GM12878 (cell line): Measurements from ENCODE around the gene TIMM17A. TPM values are rescaled to one million over a fixed set of nuclear protein-coding genes. Genes with fewer than 3 reads are reported as not detected.

Source experiments
- ATAC-seq: fragments of 200-7000 bp; cut with Tn5 transposase; 3 replicates; pipeline ENCODE4 v1.9.1; 2020; ENCODE audit warnings: mild to moderate bottlenecking, moderate library complexity
- BruUV-seq: library from RNA; stranded (reverse); fragments of 400-500 nt; replicated peaks from 2 replicates; lab custom pipeline; 2021; lab: Mats Ljungman, UMichigan
- CTCF ChIA-PET: fragments of 300-600 bp; sonication (Branson Sonifier 250); formaldehyde crosslinking; extraction: SDS; loops from one replicate; lab custom pipeline; 2021; ENCODE audit warnings: inconsistent platforms; lab: Yijun Ruan, JAX
- POLR2A ChIA-PET: fragments of 350-600 bp; formaldehyde crosslinking; extraction: SDS; loops from one replicate; lab custom pipeline; 2021; ENCODE audit warnings: inconsistent platforms; lab: Charles Lee
- RAD21 ChIA-PET: fragments of 300-600 bp; sonication (Branson Sonifier 250); formaldehyde crosslinking; loops from one replicate; lab custom pipeline; 2023; ENCODE audit warnings: antibody characterized with exemption; ENCODE audit not compliant: unreplicated experiment; lab: Charles Lee
- SMC1A ChIA-PET: fragments of 300-600 bp; sonication (Branson Sonifier 250); formaldehyde crosslinking; loops from one replicate; lab custom pipeline; 2023; ENCODE audit not compliant: unreplicated experiment, uncharacterized antibody; lab: Charles Lee
- DNase-seq: peaks from one replicate; pipeline ENCODE4 v3.0.0-alpha.2; 2011; ENCODE audit warnings: low read depth, low spot score
- FAIRE-seq: peaks from 3 replicates; lab custom pipeline; 2011; peaks lifted over from hg19 to GRCh38; lab: Jason Lieb, UNC
- H2AFZ ChIP-seq: 2 replicates; pipeline ENCODE4 v1.6.0; 2011; ENCODE audit warnings: low read depth, low read length, control low read depth; ENCODE audit not compliant: control insufficient read depth
- H3K27ac ChIP-seq: 2 replicates; pipeline ENCODE4 v1.5.1; 2011; ENCODE audit warnings: control low read depth; ENCODE audit not compliant: control insufficient read depth, insufficient read depth
- H3K27me3 ChIP-seq, 2 experiments: replicated peaks in 1 of 2; 2 replicates each; pipeline versions ENCODE4 v1.6.0 to v1.6.1; 2011; ENCODE audit warnings: low read length in 1 of 2; ENCODE audit not compliant: control insufficient read depth in 2 of 2, insufficient read depth in 2 of 2
- H3K36me3 ChIP-seq, 2 experiments: 2 replicates each; pipeline ENCODE4 v1.5.1; 2011; ENCODE audit warnings: low read length in 1 of 2; ENCODE audit not compliant: control insufficient read depth in 2 of 2, insufficient read depth in 2 of 2
- H3K4me1 ChIP-seq: 2 replicates; pipeline ENCODE4 v1.6.1; 2011; ENCODE audit warnings: mild to moderate bottlenecking, low read length, moderate library complexity, mixed read lengths; ENCODE audit not compliant: control insufficient read depth, insufficient read depth
- H3K4me2 ChIP-seq: 2 replicates; pipeline ENCODE4 v1.6.0; 2011; ENCODE audit warnings: control low read depth; ENCODE audit not compliant: control insufficient read depth, insufficient read depth
- H3K4me3 ChIP-seq: fragments of 200-600 bp; sonication (generic); 2 replicates; pipeline ENCODE4 v1.5.1; 2016
- H3K79me2 ChIP-seq: 2 replicates; pipeline ENCODE4 v1.6.0; 2011; ENCODE audit warnings: low read length; ENCODE audit not compliant: control insufficient read depth, insufficient read depth
- H3K9ac ChIP-seq: 2 replicates; pipeline ENCODE4 v1.8.0; 2011; ENCODE audit warnings: low read length, control low read depth, mixed read lengths; ENCODE audit not compliant: control insufficient read depth, insufficient read depth
- H3K9me3 ChIP-seq: replicated peaks from 3 replicates; pipeline ENCODE4 v1.5.1; 2011; ENCODE audit warnings: mild to moderate bottlenecking, low read length; ENCODE audit not compliant: control insufficient read depth, insufficient read depth
- H4K20me1 ChIP-seq: 2 replicates; pipeline ENCODE4 v1.6.0; 2011; ENCODE audit not compliant: control insufficient read depth, insufficient read depth
- ESRRA ChIP-seq: IDR thresholded peaks from 2 replicates; pipeline ENCODE4 v1.6.1; 2012; ENCODE audit warnings: mild to moderate bottlenecking, low read length, improper control_type of control experiment
- SMAD1 ChIP-seq: fragments of 450-650 bp; IDR thresholded peaks from 2 replicates; pipeline ENCODE4 v1.6.1; 2018; ENCODE audit warnings: mild to moderate bottlenecking, low read depth; ENCODE audit not compliant: partially characterized antibody
- WRNIP1 ChIP-seq: IDR thresholded peaks from 2 replicates; pipeline ENCODE4 v1.6.1; 2011; ENCODE audit warnings: low read depth, low read length, improper control_type of control experiment, borderline replicate concordance
- WGBS: methylation state at CpG from one replicate; pipeline ENCODE4 v1.1.6; 2016; ENCODE audit warnings: low lambda C conversion rate; ENCODE audit not compliant: insufficient replicate concordance, insufficient coverage; ENCODE audit errors: missing lambda C conversion rate; 5-methylcytosine and 5-hydroxymethylcytosine counted together
- in situ Hi-C: fragments of 300-500 bp; cut with MboI; formaldehyde crosslinking; loops from 9 replicates; pipeline ENCODE4 v1.14.3; 2018; ENCODE audit warnings: mixed read lengths
- intact Hi-C: fragments of 100-400 bp; cut with micrococcal nuclease; formaldehyde crosslinking; loops from one replicate; pipeline ENCODE4 v1.14.2; 2022; ENCODE audit not compliant: unreplicated experiment
- polyA plus RNA-seq, 11 experiments: library from polyadenylated mRNA; depleted of rRNA in 4 of 11; unstranded in 6 of 11; stranded (reverse) in 5 of 11; fragments of >200 nt; fragmentation: Nextera tagmentation in 4 of 11; fragmentation: Illumina TruSeq in 1 of 11; extraction: Ambion mirVana in 4 of 11; extraction: Trizol in 1 of 11; gene quantifications; 1 replicate in 1 of 11; 2 replicates in 10 of 11; pipeline versions ENCODE4 v1.2.1 to v1.2.3, GENCODE V29; 2011 to 2016; ENCODE audit warnings: inconsistent platforms in 2 of 11, missing spikeins in 2 of 11, low read depth in 1 of 11
- total RNA-seq, 4 experiments: library from RNA; depleted of rRNA in 3 of 4; stranded (reverse); fragments of >200 nt in 3 of 4; fragmentation: Illumina TruSeq in 1 of 4; extraction: Trizol in 1 of 4; gene quantifications; 2 replicates each; pipeline versions ENCODE4 v1.2.1 to v1.2.3, GENCODE V29; 2013 to 2021
- TF ChIP-seq, protein P1 (sequence below): fragments of 450-650 bp; IDR thresholded peaks from 2 replicates; pipeline ENCODE4 v1.6.1; 2018; ENCODE audit warnings: mild to moderate bottlenecking, low read depth, moderate library complexity; ENCODE audit not compliant: partially characterized antibody
- TF ChIP-seq, protein P2 (sequence below): fragments of 450-650 bp; conservative IDR thresholded peaks from 2 replicates; pipeline ENCODE4 v1.6.1; 2017; ENCODE audit warnings: mild to moderate bottlenecking, moderate library complexity

TIMM17A gene
- total and polyA plus RNA-seq, 10 of the 15 experiments (the other 5 are each of a cell fraction or from before 2014, with no cell fraction given) = 68.6 to 357 (median 92.4) TPM

DNA sequence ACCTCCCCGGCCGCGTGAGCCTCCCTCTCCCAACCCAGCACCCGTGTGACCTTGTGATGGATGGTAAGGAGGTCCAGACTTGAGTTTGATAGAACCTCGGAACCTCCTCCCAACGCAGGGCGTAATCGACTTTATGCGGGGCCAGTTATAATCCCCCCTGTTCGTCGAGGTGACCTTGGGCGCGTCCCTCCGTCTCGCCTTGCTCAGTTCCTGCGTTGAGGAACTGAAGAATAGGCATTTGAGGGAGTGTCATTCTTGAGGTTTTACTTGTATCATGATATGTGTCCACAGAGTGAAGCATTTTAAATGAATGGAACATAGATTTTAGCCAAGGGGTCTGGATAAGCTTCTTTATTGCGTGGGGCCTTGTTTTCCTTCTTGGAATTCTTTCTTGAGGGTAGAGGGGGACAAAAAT, 433 bp downstream of the TIMM17A start:
- H3K79me2 ChIP-seq = peaks cover 26% of the 10 kb centered on the region
- H3K36me3 ChIP-seq = peaks cover 0 to 21% of the 10 kb centered on the region in 2 experiments
- H3K4me2 ChIP-seq = peak overlapping the region; percentile 76
- POLR2A ChIA-PET = interaction anchor here (0.8 to 2.1 kb wide), 5 partner anchors 10 to 89 kb away, joined by 3 to 10 read pairs (median 4); no protein-coding TSS in a partner anchor
- DNase-seq (peak; percentile 23), ATAC-seq (peak; percentile 63), FAIRE-seq (no peak)
- peak overlapping the region; percentile 91 for H3K4me3 ChIP-seq
- SMC1A ChIA-PET = interaction anchor here (1.3 to 2.3 kb wide), 2 partner anchors 10 to 16 kb away, joined by 3 to 7 read pairs; no protein-coding TSS in a partner anchor
- intact Hi-C loops = loop anchor here (2.0 kb wide), 1 partner anchor 27 kb away; the partner anchor contains the start of gene RNPEP
- H3K27ac ChIP-seq = peak overlapping the region; percentile 91
- TF ChIP-seq, protein P1, sequence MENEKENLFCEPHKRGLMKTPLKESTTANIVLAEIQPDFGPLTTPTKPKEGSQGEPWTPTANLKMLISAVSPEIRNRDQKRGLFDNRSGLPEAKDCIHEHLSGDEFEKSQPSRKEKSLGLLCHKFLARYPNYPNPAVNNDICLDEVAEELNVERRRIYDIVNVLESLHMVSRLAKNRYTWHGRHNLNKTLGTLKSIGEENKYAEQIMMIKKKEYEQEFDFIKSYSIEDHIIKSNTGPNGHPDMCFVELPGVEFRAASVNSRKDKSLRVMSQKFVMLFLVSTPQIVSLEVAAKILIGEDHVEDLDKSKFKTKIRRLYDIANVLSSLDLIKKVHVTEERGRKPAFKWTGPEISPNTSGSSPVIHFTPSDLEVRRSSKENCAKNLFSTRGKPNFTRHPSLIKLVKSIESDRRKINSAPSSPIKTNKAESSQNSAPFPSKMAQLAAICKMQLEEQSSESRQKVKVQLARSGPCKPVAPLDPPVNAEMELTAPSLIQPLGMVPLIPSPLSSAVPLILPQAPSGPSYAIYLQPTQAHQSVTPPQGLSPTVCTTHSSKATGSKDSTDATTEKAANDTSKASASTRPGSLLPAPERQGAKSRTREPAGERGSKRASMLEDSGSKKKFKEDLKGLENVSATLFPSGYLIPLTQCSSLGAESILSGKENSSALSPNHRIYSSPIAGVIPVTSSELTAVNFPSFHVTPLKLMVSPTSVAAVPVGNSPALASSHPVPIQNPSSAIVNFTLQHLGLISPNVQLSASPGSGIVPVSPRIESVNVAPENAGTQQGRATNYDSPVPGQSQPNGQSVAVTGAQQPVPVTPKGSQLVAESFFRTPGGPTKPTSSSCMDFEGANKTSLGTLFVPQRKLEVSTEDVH = no peak
- TF ChIP-seq SMAD1 (no peak), WRNIP1 (0 out of 2 replicates have a peak, but pooled peaks have one; percentile 24), ESRRA (peak; percentile 78; the same call in 1 of the 2 replicates)
- TF ChIP-seq, protein P2, sequence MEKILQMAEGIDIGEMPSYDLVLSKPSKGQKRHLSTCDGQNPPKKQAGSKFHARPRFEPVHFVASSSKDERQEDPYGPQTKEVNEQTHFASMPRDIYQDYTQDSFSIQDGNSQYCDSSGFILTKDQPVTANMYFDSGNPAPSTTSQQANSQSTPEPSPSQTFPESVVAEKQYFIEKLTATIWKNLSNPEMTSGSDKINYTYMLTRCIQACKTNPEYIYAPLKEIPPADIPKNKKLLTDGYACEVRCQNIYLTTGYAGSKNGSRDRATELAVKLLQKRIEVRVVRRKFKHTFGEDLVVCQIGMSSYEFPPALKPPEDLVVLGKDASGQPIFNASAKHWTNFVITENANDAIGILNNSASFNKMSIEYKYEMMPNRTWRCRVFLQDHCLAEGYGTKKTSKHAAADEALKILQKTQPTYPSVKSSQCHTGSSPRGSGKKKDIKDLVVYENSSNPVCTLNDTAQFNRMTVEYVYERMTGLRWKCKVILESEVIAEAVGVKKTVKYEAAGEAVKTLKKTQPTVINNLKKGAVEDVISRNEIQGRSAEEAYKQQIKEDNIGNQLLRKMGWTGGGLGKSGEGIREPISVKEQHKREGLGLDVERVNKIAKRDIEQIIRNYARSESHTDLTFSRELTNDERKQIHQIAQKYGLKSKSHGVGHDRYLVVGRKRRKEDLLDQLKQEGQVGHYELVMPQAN = no peak
- peak overlapping the region; percentile 100 for H3K9ac ChIP-seq
- H2AFZ ChIP-seq = peak overlapping the region; percentile 96
- no peaks in the 10 kb centered on the region; the same call in 1 of the 2 replicates for H3K4me1 ChIP-seq
- RAD21 ChIA-PET = interaction anchor here (1.1 kb wide), 1 partner anchor 60 kb away, joined by 3 read pairs; no protein-coding TSS in a partner anchor
- no peaks in the 10 kb centered on the region for H3K27me3 ChIP-seq
- CTCF ChIA-PET = interaction anchor here (1.0 to 3.8 kb wide), 5 partner anchors 18 to 180 kb away, joined by 3 to 17 read pairs (median 3); no protein-coding TSS in a partner anchor
- BruUV-seq = no TSS peak
- no peaks in the 10 kb centered on the region for H3K9me3 ChIP-seq
- no peaks in the 10 kb centered on the region for H4K20me1 ChIP-seq
- WGBS = under 1% methylated on average over 17 of the region's 17 CpGs
- in situ Hi-C loops = no loop called here
